ENCODE results near the gene C2CD3.

C2CD3 gene

GRCh38 chr11:74170694-74171629, at the start of gene C2CD3, which contains the start of gene PPME1:
TSS of gene C2CD3 (minus strand) at chr11:74171002. CDS start at chr11:74170792, 210 bp downstream.
TSS of gene PPME1 (plus strand) at chr11:74171289. CDS start at chr11:74171422, 133 bp downstream.
- DNase-seq (ENCODE audit: low spot score) = peak; percentile 99

- no peak for DNase-seq (ENCODE audit: low spot score)
Observed at GRCh38 chr11:74220376-74220775, 49.6 kb upstream of the C2CD3 start.

- DNase-seq (ENCODE audit: low spot score) = no peak
Observed at GRCh38 chr11:74212533-74212932, 41.7 kb upstream of the C2CD3 start.

GRCh38 chr11:74208507-74208906, 37.7 kb upstream of the C2CD3 start:
- DNase-seq (ENCODE audit: low spot score) = no peak

- DNase-seq (ENCODE audit: low spot score) = no peak
Observed at GRCh38 chr11:74206746-74207145, 35.9 kb upstream of the C2CD3 start.

GRCh38 chr11:74205181-74205580, 34.4 kb upstream of the C2CD3 start:
- DNase-seq (ENCODE audit: low spot score) = no peak

- no peak for DNase-seq (ENCODE audit: low spot score)
Observed at GRCh38 chr11:74204701-74205100, 33.9 kb upstream of the C2CD3 start.

GRCh38 chr11:74203966-74204365, 33.2 kb upstream of the C2CD3 start:
- no peak for DNase-seq (ENCODE audit: low spot score)

- DNase-seq (ENCODE audit: low spot score) = no peak
Observed at GRCh38 chr11:74196781-74197486, 26.1 kb upstream of the C2CD3 start.

- no peak for DNase-seq (ENCODE audit: low spot score)
Observed at GRCh38 chr11:74195828-74196227, 25.0 kb upstream of the C2CD3 start.

GRCh38 chr11:74185695-74186094, 14.9 kb upstream of the C2CD3 start:
- DNase-seq (ENCODE audit: low spot score) = no peak

GRCh38 chr11:74185285-74185684, 14.5 kb upstream of the C2CD3 start:
- DNase-seq (ENCODE audit: low spot score) = no peak

GRCh38 chr11:74182635-74183034, 11.8 kb upstream of the C2CD3 start:
- no peak for DNase-seq (ENCODE audit: low spot score)

- peak; percentile 15 for DNase-seq (ENCODE audit: low spot score)
Observed at GRCh38 chr11:74179234-74180052, 8.6 kb upstream of the C2CD3 start.

GRCh38 chr11:74175920-74176319, 5.1 kb upstream of the C2CD3 start:
- no peak for DNase-seq (ENCODE audit: low spot score)

- no peak for DNase-seq (ENCODE audit: low spot score)
Observed at GRCh38 chr11:74171997-74172396, 1.2 kb upstream of the C2CD3 start.

- DNase-seq (ENCODE audit: low spot score) = no peak
Observed at GRCh38 chr11:74171630-74171968, 797 bp upstream of the C2CD3 start.

GRCh38 chr11:74169738-74170458, 904 bp downstream of the C2CD3 start:
- DNase-seq (ENCODE audit: low spot score) = no peak

- no peak for DNase-seq (ENCODE audit: low spot score)
Observed at GRCh38 chr11:74168838-74169237, 2.0 kb downstream of the C2CD3 start.

GRCh38 chr11:74162681-74163467, 7.9 kb downstream of the C2CD3 start:
- no peak for DNase-seq (ENCODE audit: low spot score)

GRCh38 chr11:74159642-74160041, 11.2 kb downstream of the C2CD3 start:
- DNase-seq (ENCODE audit: low spot score) = no peak
